Testis (tissue), 3 donors: ENCODE data around the gene GALM. TPM values are rescaled to one million over a fixed set of nuclear protein-coding genes. Genes with fewer than 3 reads are reported as not detected.

Experiments used
- DNase-seq: peaks from one replicate; pipeline ENCODE4 v3.0.0-alpha.2; 2019
- H3K27ac ChIP-seq, 2 donors: fragments of 200-600 bp; sonication (generic); one replicate each; pipeline ENCODE4 v1.5.1; 2019
- H3K27me3 ChIP-seq: fragments of 200-600 bp; sonication (generic); one replicate; pipeline ENCODE4 v1.5.1; 2019
- H3K36me3 ChIP-seq: fragments of 200-600 bp; sonication (generic); one replicate; pipeline ENCODE4 v1.5.1; 2017; ENCODE audit warnings: low read depth; ENCODE audit errors: missing control alignments
- H3K4me1 ChIP-seq: fragments of 200-600 bp; sonication (generic); one replicate; pipeline ENCODE4 v1.5.1; 2019
- H3K4me3 ChIP-seq, 2 donors: fragments of 200-600 bp; sonication (generic); one replicate each; pipeline ENCODE4 v1.5.1; 2017 to 2019
- H3K9me3 ChIP-seq: fragments of 200-600 bp; sonication (generic); one replicate; pipeline ENCODE4 v1.5.1; 2017
- CTCF ChIP-seq, 3 experiments: fragments of 450-650 bp in 2 of 3; fragments of 200-600 bp in 1 of 3; sonication (generic) in 1 of 3; IDR thresholded peaks; one replicate each; pipeline ENCODE4 v1.5.1; 2016 to 2019; ENCODE audit warnings: antibody characterized with exemption in 3 of 3, mild to moderate bottlenecking in 2 of 3, moderate library complexity in 1 of 3
- POLR2A ChIP-seq: fragments of 450-650 bp; IDR thresholded peaks from one replicate; pipeline ENCODE4 v1.6.1; 2017; ENCODE audit warnings: antibody characterized with exemption, mild to moderate bottlenecking, moderate library complexity
- WGBS, 2 donors: methylation state at CpG; one replicate each; pipeline ENCODE4 v1.1.5; 2018; 5-methylcytosine and 5-hydroxymethylcytosine counted together
- intact Hi-C: fragments of 100-400 bp; cut with DNase I; formaldehyde crosslinking; loops from one replicate; pipeline ENCODE4 v1.15.1; 2023; ENCODE audit warnings: low total_unique reads
- polyA plus RNA-seq: library from polyadenylated mRNA; stranded (reverse); fragments of 350-450 nt; fragmentation: Illumina TruSeq; extraction: RNeasy Lipid Tissue Mini Kit (QIAGEN cat#74804); gene quantifications from one replicate; pipeline ENCODE4 v1.2.3, GENCODE V29; 2014; ENCODE audit warnings: low read depth, low replicate concordance; ENCODE audit not compliant: insufficient read depth
- total RNA-seq, 2 donors: library from RNA; depleted of rRNA; stranded (reverse); fragments of >200 nt; gene quantifications; one replicate each; pipeline ENCODE4 v1.2.3, GENCODE V29; 2016

The GALM gene
- total and polyA plus RNA-seq, 3 donors from 2014 or later, result 8.5 to 11.8 (median 9.1) TPM

- 76 to 82% methylated on average over 2 of the region's 2 CpGs for WGBS, 2 donors
- TF ChIP-seq POLR2A (no peak), CTCF (IDR thresholded peaks at IDR 0.05) (no peak)
- no peak for DNase-seq
- no peaks in the 10 kb centered on the region for H3K9me3 ChIP-seq
- H3K27me3 ChIP-seq, result no peaks in the 10 kb centered on the region
- H3K27ac ChIP-seq, result no peak overlapping the region
- no peaks in the 10 kb centered on the region for H3K36me3 ChIP-seq
- no peak overlapping the region for H3K4me3 ChIP-seq
- intact Hi-C loops, result no loop called here
- peaks cover 11% of the 10 kb centered on the region for H3K4me1 ChIP-seq
These were observed 33.9 kb upstream of the GALM start for GRCh38 chr2:38631976-38632375.

GRCh38 chr2:38632980-38633379 lies 32.9 kb upstream of the GALM start:
- Histone ChIP-seq H3K4me3 (no peak overlapping the region), H3K27ac (no peak overlapping the region), H3K4me1 (peaks cover 11% of the 10 kb centered on the region), H3K36me3 (no peaks in the 10 kb centered on the region), H3K27me3 (no peaks in the 10 kb centered on the region), H3K9me3 (no peaks in the 10 kb centered on the region)
- TF ChIP-seq CTCF (IDR thresholded peaks at IDR 0.05), result no peak
- TF ChIP-seq POLR2A, result no peak
- no peak for DNase-seq
- intact Hi-C loops, result no loop called here

GRCh38 chr2:38633895-38634294 lies 32.0 kb upstream of the GALM start:
- no peak for TF ChIP-seq POLR2A
- no peak for TF ChIP-seq CTCF (IDR thresholded peaks at IDR 0.05)
- 22 to 23% methylated on average over 2 of the region's 2 CpGs for WGBS, 2 donors
- peaks cover 8% of the 10 kb centered on the region for H3K4me1 ChIP-seq
- no peaks in the 10 kb centered on the region for H3K27me3 ChIP-seq
- no peak overlapping the region for H3K4me3 ChIP-seq
- H3K9me3 ChIP-seq, result no peaks in the 10 kb centered on the region
- H3K27ac ChIP-seq, result peak overlapping the region in 1 of 2 donors; percentile 5
- no peaks in the 10 kb centered on the region for H3K36me3 ChIP-seq
- no peak for DNase-seq
- intact Hi-C loops, result no loop called here

- no peak for DNase-seq
- no peaks in the 10 kb centered on the region for H3K27me3 ChIP-seq
- intact Hi-C loops, result no loop called here
- peak overlapping the region in 1 of 2 donors; percentile 5 for H3K27ac ChIP-seq
- H3K9me3 ChIP-seq, result no peaks in the 10 kb centered on the region
- H3K4me1 ChIP-seq, result peaks cover 8% of the 10 kb centered on the region
- no peaks in the 10 kb centered on the region for H3K36me3 ChIP-seq
- 40 to 41% methylated on average over 3 of the region's 3 CpGs for whole genome bisulfite sequencing, 2 donors
- H3K4me3 ChIP-seq, result no peak overlapping the region
- TF ChIP-seq CTCF (IDR thresholded peaks at IDR 0.05) (no peak), POLR2A (no peak)
These were observed 31.2 kb upstream of the GALM start for GRCh38 chr2:38634684-38635083.

GRCh38 chr2:38635139-38635538 lies 30.8 kb upstream of the GALM start:
- no peak overlapping the region for H3K4me3 ChIP-seq
- H3K9me3 ChIP-seq, result no peaks in the 10 kb centered on the region
- intact Hi-C loops, result no loop called here
- WGBS, 2 donors, result 73 to 84% methylated on average over 4 of the region's 4 CpGs
- peaks cover 8% of the 10 kb centered on the region for H3K4me1 ChIP-seq
- H3K27me3 ChIP-seq, result no peaks in the 10 kb centered on the region
- no peak for TF ChIP-seq POLR2A
- no peak for TF ChIP-seq CTCF (IDR thresholded peaks at IDR 0.05)
- H3K36me3 ChIP-seq, result no peaks in the 10 kb centered on the region
- no peak for DNase-seq
- no peak overlapping the region for H3K27ac ChIP-seq
